HUES48 (cell line): ENCODE data around the gene PLXDC2.
"Not testable (repeated sequence)": the region's sequence is repeated elsewhere in the genome, so short reads cannot be mapped to it uniquely, and the experiment has no call there.

Experiments
- H3K27ac ChIP-seq: one replicate; pipeline ENCODE4 v1.7.0; 2013; ENCODE audit warnings: low read depth, low read length, inconsistent platforms
- H3K27me3 ChIP-seq: 2 replicates; pipeline ENCODE4 v1.6.1; 2013; ENCODE audit warnings: mild to moderate bottlenecking, low read length; ENCODE audit not compliant: control insufficient read depth, insufficient read depth
- H3K36me3 ChIP-seq: 2 replicates; pipeline ENCODE4 v1.6.1; 2013; ENCODE audit warnings: low read length; ENCODE audit not compliant: control insufficient read depth, insufficient read depth
- H3K4me1 ChIP-seq: 2 replicates; pipeline ENCODE4 v1.6.1; 2013; ENCODE audit warnings: mild to moderate bottlenecking, low read length; ENCODE audit not compliant: control insufficient read depth, insufficient read depth
- H3K4me3 ChIP-seq: 2 replicates; pipeline ENCODE4 v1.5.1; 2013; ENCODE audit warnings: mild to moderate bottlenecking, low read depth, low read length
- H3K9ac ChIP-seq: 2 replicates; pipeline ENCODE4 v1.6.1; 2013; ENCODE audit warnings: mild to moderate bottlenecking, low read depth, low read length, moderate library complexity
- H3K9me3 ChIP-seq: 2 replicates; pipeline ENCODE4 v1.6.1; 2013; ENCODE audit warnings: low read length; ENCODE audit not compliant: control insufficient read depth, insufficient read depth

Gene PLXDC2

GRCh38 chr10:20157314-20157713, 341.1 kb downstream of the PLXDC2 start:
- H3K4me1 ChIP-seq, result peaks cover 9% of the 10 kb centered on the region; the same call in 1 of the 2 replicates
- H3K9ac ChIP-seq, result no peak overlapping the region
- no peaks in the 10 kb centered on the region for H3K36me3 ChIP-seq
- H3K9me3 ChIP-seq, result no peaks in the 10 kb centered on the region
- no peaks in the 10 kb centered on the region for H3K27me3 ChIP-seq
- no peak overlapping the region for H3K4me3 ChIP-seq
- no peak overlapping the region for H3K27ac ChIP-seq

GRCh38 chr10:20158086-20158485, 341.9 kb downstream of the PLXDC2 start:
- no peaks in the 10 kb centered on the region for H3K36me3 ChIP-seq
- no peak overlapping the region for H3K27ac ChIP-seq
- no peaks in the 10 kb centered on the region for H3K9me3 ChIP-seq
- H3K27me3 ChIP-seq, result no peaks in the 10 kb centered on the region
- H3K4me1 ChIP-seq, result peaks cover 9% of the 10 kb centered on the region; the same call in 1 of the 2 replicates
- no peak overlapping the region for H3K9ac ChIP-seq
- no peak overlapping the region for H3K4me3 ChIP-seq

- Histone ChIP-seq H3K36me3 (no peaks in the 10 kb centered on the region), H3K4me1 (peaks cover 11% of the 10 kb centered on the region; the same call in 1 of the 2 replicates), H3K9me3 (no peaks in the 10 kb centered on the region), H3K27ac (no peak overlapping the region), H3K4me3 (no peak overlapping the region), H3K9ac (no peak overlapping the region), H3K27me3 (no peaks in the 10 kb centered on the region)
Observed at GRCh38 chr10:20162123-20162522, 345.9 kb downstream of the PLXDC2 start.

DNA sequence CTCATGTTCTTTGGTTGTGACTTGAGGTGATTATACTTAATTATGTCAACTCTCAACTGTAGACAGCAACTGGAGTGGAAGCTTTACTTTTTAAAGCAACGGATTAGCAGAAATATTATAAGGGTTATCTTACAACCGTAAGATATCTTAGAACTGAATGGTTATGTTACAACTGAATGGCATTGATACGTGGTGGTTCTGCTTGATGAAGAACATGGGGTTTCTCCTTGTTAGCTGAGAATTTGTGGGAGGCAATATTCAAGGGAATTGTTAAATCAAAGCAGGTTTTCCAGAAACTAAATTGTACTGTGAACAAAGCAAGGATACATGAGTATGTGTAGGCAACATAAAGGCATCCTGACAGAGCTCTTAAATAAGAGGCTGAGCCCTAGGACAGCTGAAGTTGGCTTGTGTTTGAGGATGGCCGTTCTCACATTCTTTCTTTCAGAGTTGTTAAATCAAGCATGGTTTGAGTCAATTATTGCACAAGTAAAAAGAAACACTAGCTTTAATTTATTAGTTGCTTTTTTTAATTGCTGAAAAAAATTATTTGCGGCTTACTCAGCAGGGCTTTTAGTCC, 350.0 kb downstream of the PLXDC2 start:
- H3K9ac ChIP-seq, result no peak overlapping the region
- H3K27me3 ChIP-seq, result no peaks in the 10 kb centered on the region
- no peak overlapping the region for H3K4me3 ChIP-seq
- no peaks in the 10 kb centered on the region for H3K9me3 ChIP-seq
- peaks cover 16% of the 10 kb centered on the region; the same call in 1 of the 2 replicates for H3K4me1 ChIP-seq
- no peaks in the 10 kb centered on the region for H3K36me3 ChIP-seq
- H3K27ac ChIP-seq, result no peak overlapping the region

DNA sequence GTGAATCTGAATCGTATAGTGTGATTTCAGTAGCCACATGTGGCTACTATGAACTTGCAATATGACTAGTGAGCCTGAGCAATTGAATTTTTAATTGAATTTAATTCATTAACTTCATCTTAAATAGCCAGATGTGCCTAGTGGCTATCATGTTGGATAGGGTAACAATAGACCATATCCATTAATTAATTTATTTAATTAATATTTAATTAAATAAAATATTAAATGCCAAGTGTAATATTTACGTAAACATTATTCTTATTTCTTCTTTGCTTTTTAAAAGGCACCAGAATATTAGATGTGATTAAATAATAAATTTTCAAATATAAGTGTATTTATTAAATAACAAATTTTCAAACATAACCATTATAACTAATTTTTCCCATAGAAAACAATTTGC, 354.4 kb downstream of the PLXDC2 start:
- H3K4me3 ChIP-seq, result no peak overlapping the region
- no peaks in the 10 kb centered on the region for H3K36me3 ChIP-seq
- no peak overlapping the region for H3K27ac ChIP-seq
- no peak overlapping the region for H3K9ac ChIP-seq
- no peaks in the 10 kb centered on the region for H3K9me3 ChIP-seq
- H3K4me1 ChIP-seq, result peaks cover 16% of the 10 kb centered on the region; the same call in 1 of the 2 replicates
- H3K27me3 ChIP-seq, result no peaks in the 10 kb centered on the region

DNA sequence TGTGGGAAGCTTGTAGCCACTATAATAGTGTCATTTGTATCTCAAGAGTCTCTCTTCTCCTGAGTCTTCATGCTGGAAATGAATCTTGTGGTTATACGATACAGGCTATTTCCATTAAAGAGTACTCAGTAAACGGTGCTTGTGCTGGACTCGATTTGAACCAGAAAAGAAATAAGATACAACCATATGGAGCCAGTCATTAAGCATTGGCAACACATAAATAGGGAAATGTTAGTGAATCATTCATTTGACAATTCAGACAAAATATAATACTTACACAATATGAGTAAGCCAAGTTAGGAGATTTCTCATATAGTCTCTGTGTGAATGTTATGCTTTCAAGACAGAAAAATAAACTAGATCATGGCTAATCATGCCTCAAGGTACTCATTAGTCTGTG, 356.8 kb downstream of the PLXDC2 start:
- H3K9me3 ChIP-seq, result no peaks in the 10 kb centered on the region
- H3K9ac ChIP-seq, result no peak overlapping the region
- H3K36me3 ChIP-seq, result peaks cover 6% of the 10 kb centered on the region; the same call in 1 of the 2 replicates
- H3K4me3 ChIP-seq, result no peak overlapping the region
- H3K27me3 ChIP-seq, result no peaks in the 10 kb centered on the region
- peaks cover 5% of the 10 kb centered on the region; the same call in 1 of the 2 replicates for H3K4me1 ChIP-seq
- no peak overlapping the region for H3K27ac ChIP-seq

DNA sequence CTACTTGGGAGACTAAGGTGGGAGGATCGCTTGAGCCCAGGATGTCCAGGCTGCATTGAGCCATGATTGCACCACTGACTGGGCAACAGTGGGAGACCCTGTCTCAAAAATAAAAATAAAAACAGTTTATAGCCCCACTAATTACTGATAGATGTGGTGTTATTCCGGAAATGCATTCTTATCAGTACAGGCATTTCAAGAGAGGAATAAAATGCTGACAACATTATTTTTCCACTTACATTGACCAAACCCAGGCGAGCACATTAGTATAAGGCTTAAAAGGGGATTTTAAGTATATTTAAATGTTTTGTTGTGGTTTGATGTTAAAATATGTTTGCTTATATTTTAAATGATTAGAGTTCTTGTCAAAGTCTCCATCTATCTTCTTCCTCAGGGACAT, 359.5 kb downstream of the PLXDC2 start:
- no peaks in the 10 kb centered on the region; the same call in 1 of the 2 replicates for H3K4me1 ChIP-seq

GRCh38 chr10:20180766-20181165, 364.5 kb downstream of the PLXDC2 start:
- Histone ChIP-seq H3K9ac (no peak overlapping the region), H3K4me1 (peaks cover 17% of the 10 kb centered on the region), H3K36me3 (peaks cover 6% of the 10 kb centered on the region; the same call in 1 of the 2 replicates), H3K9me3 (no peaks in the 10 kb centered on the region), H3K27ac (no peak overlapping the region), H3K4me3 (no peak overlapping the region), H3K27me3 (no peaks in the 10 kb centered on the region)

More for the DNA sequence above, 359.5 kb downstream of the PLXDC2 start:
- Histone ChIP-seq H3K4me3 (no peak overlapping the region), H3K27me3 (no peaks in the 10 kb centered on the region), H3K9ac (no peak overlapping the region), H3K9me3 (no peaks in the 10 kb centered on the region), H3K36me3 (peaks cover 6% of the 10 kb centered on the region; the same call in 1 of the 2 replicates), H3K27ac (no peak overlapping the region)

- Histone ChIP-seq H3K9ac (no peak overlapping the region), H3K36me3 (peaks cover 6% of the 10 kb centered on the region; the same call in 1 of the 2 replicates), H3K27me3 (no peaks in the 10 kb centered on the region), H3K9me3 (no peaks in the 10 kb centered on the region), H3K4me3 (no peak overlapping the region), H3K4me1 (peaks cover 17% of the 10 kb centered on the region), H3K27ac (no peak overlapping the region)
Observed at GRCh38 chr10:20181434-20181833, 365.2 kb downstream of the PLXDC2 start.

GRCh38 chr10:20185116-20185515, 368.9 kb downstream of the PLXDC2 start:
- Histone ChIP-seq H3K27ac (no peak overlapping the region), H3K9me3 (no peaks in the 10 kb centered on the region), H3K36me3 (no peaks in the 10 kb centered on the region), H3K27me3 (no peaks in the 10 kb centered on the region), H3K9ac (no peak overlapping the region), H3K4me1 (peaks cover 17% of the 10 kb centered on the region), H3K4me3 (no peak overlapping the region)

DNA sequence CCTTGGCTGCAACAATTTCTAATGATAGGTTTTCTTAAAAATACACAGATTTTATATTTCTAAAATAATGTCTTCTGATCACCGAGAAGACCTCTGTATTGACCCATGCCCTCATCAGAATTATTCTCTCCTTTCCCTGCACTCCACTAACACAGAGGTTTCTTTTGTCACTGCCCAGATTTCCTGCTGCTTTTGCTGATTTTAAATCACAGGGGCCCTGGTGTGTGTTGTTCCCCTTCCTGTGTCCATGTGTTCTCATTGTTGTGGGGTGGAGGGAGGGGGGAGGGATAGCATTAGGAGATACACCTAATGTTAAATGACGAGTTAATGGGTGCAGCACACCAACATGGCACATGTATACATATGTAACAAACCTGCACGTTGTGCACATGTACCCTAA, 375.2 kb downstream of the PLXDC2 start:
- peak overlapping the region; percentile 81 for H3K27ac ChIP-seq
- H3K27me3 ChIP-seq, H3K9ac ChIP-seq, H3K4me3 ChIP-seq, H3K9me3 ChIP-seq, H3K36me3 ChIP-seq: not testable (repeated sequence)
- peaks cover 24% of the 10 kb centered on the region for H3K4me1 ChIP-seq
